Natural killer cell (primary cell): ENCODE measurements around the gene CALU. TPM values are rescaled to one million over a fixed set of nuclear protein-coding genes. Genes with fewer than 3 reads are reported as not detected.

Experiments used
- ATAC-seq, 3 donors: fragments of 150-1000 bp in 2 of 3; fragments of 200-7000 bp in 1 of 3; cut with Tn5 transposase; 1 replicate in 1 of 3; 2 replicates in 2 of 3; pipeline ENCODE4 v1.10.0; 2021; ENCODE audit warnings: mild to moderate bottlenecking in 2 of 3, moderate library complexity in 2 of 3
- DNase-seq, 2 donors: peaks; one replicate each; pipeline versions ENCODE4 v3.0.0 to v3.0.0-alpha.2; 2013 to 2021; ENCODE audit warnings: mixed read lengths in 1 of 2
- H3K27ac ChIP-seq: one replicate; pipeline ENCODE4 v1.5.1; 2013; ENCODE audit warnings: mild to moderate bottlenecking, low read length
- H3K27me3 ChIP-seq: one replicate; pipeline ENCODE4 v1.6.1; 2013; ENCODE audit warnings: low read length; ENCODE audit not compliant: control insufficient read depth, insufficient read depth
- H3K36me3 ChIP-seq: one replicate; pipeline ENCODE4 v1.6.1; 2013; ENCODE audit warnings: low read length; ENCODE audit not compliant: control insufficient read depth, insufficient read depth
- H3K4me1 ChIP-seq: one replicate; pipeline ENCODE4 v1.6.1; 2013; ENCODE audit warnings: low read length; ENCODE audit not compliant: control insufficient read depth, insufficient read depth
- H3K4me3 ChIP-seq: one replicate; pipeline ENCODE4 v1.5.1; 2013; ENCODE audit warnings: low read length
- H3K9me3 ChIP-seq: one replicate; pipeline ENCODE4 v1.6.1; 2013; ENCODE audit warnings: low read length; ENCODE audit not compliant: control insufficient read depth, insufficient read depth
- H3K27ac Mint-ChIP-seq, 2 donors: one replicate each; pipeline ENCODE4 v1.8.0; 2022; ENCODE audit warnings: mild to moderate bottlenecking in 2 of 2, mixed read lengths in 2 of 2, moderate library complexity in 1 of 2
- H3K27me3 Mint-ChIP-seq, 2 donors: one replicate each; pipeline ENCODE4 v1.8.0; 2022; ENCODE audit warnings: low read depth in 2 of 2, mixed read lengths in 2 of 2
- H3K36me3 Mint-ChIP-seq: one replicate; pipeline ENCODE4 v1.8.0; 2022; ENCODE audit warnings: mixed read lengths
- H3K4me1 Mint-ChIP-seq, 2 donors: one replicate each; pipeline ENCODE4 v1.8.0; 2022; ENCODE audit warnings: mixed read lengths in 2 of 2
- H3K4me3 Mint-ChIP-seq: one replicate; pipeline ENCODE4 v1.8.0; 2022; ENCODE audit warnings: mild to moderate bottlenecking, moderate library complexity, mixed read lengths
- H3K9me3 Mint-ChIP-seq, 2 donors: one replicate each; pipeline ENCODE4 v1.8.0; 2022; ENCODE audit warnings: mixed read lengths in 2 of 2
- CTCF ChIP-seq: fragments of 200-600 bp; IDR thresholded peaks from one replicate; pipeline ENCODE4 v1.8.0; 2022; ENCODE audit warnings: antibody characterized with exemption
- WGBS: methylation state at CpG from one replicate; pipeline ENCODE4 v1.1.7; 2013; ENCODE audit warnings: missing lambda C conversion rate; ENCODE audit not compliant: insufficient coverage; 5-methylcytosine and 5-hydroxymethylcytosine counted together
- intact Hi-C: fragments of 100-400 bp; cut with micrococcal nuclease; formaldehyde crosslinking; loops from one replicate; pipeline ENCODE4 v1.14.2; 2022
- total RNA-seq, 4 donors: library from RNA; stranded (reverse); fragments of 120-200 nt in 1 of 4; gene quantifications; one replicate each; pipeline versions ENCODE4 v1.2.3 to v1.2.4, GENCODE V29; 2013 to 2022

The CALU gene
- total RNA-seq, 3 donors from 2014 or later (not counting 1 experiment from before 2014, with no cell fraction given) = 25.9 to 31.7 (median 27.6) TPM

GRCh38 chr7:128745706-128746105, 6.5 kb downstream of the CALU start:
- H3K4me1 Mint-ChIP-seq = peaks cover 33 to 36% of the 10 kb centered on the region in 2 donors
- Histone ChIP-seq H3K27me3 (no peaks in the 10 kb centered on the region), H3K4me3 (no peak overlapping the region), H3K9me3 (no peaks in the 10 kb centered on the region), H3K27ac (no peak overlapping the region), H3K36me3 (peaks cover 21% of the 10 kb centered on the region), H3K4me1 (peaks cover 4% of the 10 kb centered on the region)
- no peaks in the 10 kb centered on the region for H3K27me3 Mint-ChIP-seq
- WGBS = 80% methylated on average over 1 of the region's 1 CpG
- H3K36me3 Mint-ChIP-seq = no peaks in the 10 kb centered on the region
- ATAC-seq (no peak), DNase-seq (no peak)
- H3K27ac Mint-ChIP-seq = no peak overlapping the region
- intact Hi-C loops = no loop called here
- H3K4me3 Mint-ChIP-seq = no peak overlapping the region
- no peak for TF ChIP-seq CTCF
- no peaks in the 10 kb centered on the region for H3K9me3 Mint-ChIP-seq

DNA sequence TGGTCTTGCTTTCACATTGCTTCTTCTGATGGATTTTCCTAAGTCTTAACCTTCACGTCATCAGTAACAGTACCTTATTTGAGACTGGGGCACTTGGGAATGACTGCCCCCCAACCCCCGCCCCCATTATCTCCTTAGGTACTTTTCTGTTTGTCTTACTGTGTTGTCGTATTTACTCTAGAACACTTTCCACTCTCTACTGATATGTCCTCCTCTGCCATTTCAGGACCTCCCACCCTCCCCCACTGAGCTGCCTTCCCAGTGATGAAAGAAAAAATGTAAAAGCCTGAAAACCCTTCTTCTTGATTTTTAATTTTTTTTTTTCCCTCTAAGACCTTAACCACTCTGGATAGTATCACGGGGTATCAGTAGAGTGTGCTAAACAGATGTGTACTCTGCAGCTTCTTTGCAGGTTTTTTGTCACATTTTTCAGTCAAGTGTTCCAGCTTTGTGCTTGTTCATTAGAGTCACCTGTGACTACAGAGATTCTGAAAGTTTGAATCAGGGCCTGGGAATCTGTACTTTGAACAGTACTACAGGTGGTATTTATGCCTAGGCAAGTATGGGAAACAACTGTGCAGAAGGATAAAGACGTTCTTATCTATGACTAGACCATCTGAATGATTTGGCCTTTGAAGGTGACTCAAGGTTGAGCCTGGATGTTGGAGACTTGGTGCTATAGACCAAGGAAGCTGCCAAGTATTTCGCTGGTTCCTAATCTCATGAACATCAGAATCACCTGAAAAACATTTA, 8.3 kb downstream of the CALU start:
- H3K27me3 Mint-ChIP-seq = no peaks in the 10 kb centered on the region
- intact Hi-C loops = no loop called here
- DNase-seq = no peak
- no peak overlapping the region for H3K27ac Mint-ChIP-seq
- WGBS = 96% methylated on average over 6 of the region's 6 CpGs
- TF ChIP-seq CTCF = no peak
- H3K9me3 Mint-ChIP-seq = no peaks in the 10 kb centered on the region
- peaks cover 20 to 26% of the 10 kb centered on the region in 2 donors for H3K4me1 Mint-ChIP-seq
- no peak for ATAC-seq
- H3K27ac ChIP-seq = no peak overlapping the region
- H3K36me3 ChIP-seq = peaks cover 31% of the 10 kb centered on the region
- no peaks in the 10 kb centered on the region for H3K27me3 ChIP-seq
- no peak overlapping the region for H3K4me3 Mint-ChIP-seq
- no peaks in the 10 kb centered on the region for H3K36me3 Mint-ChIP-seq
- H3K4me3 ChIP-seq = no peak overlapping the region
- no peaks in the 10 kb centered on the region for H3K4me1 ChIP-seq
- H3K9me3 ChIP-seq = no peaks in the 10 kb centered on the region

- WGBS = no CpG with 5 or more reads among the region's 1 CpG
- Histone ChIP-seq H3K4me1 (no peaks in the 10 kb centered on the region), H3K27me3 (no peaks in the 10 kb centered on the region), H3K27ac (no peak overlapping the region), H3K4me3 (no peak overlapping the region), H3K36me3 (peaks cover 58% of the 10 kb centered on the region), H3K9me3 (no peaks in the 10 kb centered on the region)
- H3K27ac Mint-ChIP-seq = no peak overlapping the region
- peaks cover 17 to 18% of the 10 kb centered on the region in 2 donors for H3K4me1 Mint-ChIP-seq
- ATAC-seq = no peak
- H3K4me3 Mint-ChIP-seq = no peak overlapping the region
- H3K27me3 Mint-ChIP-seq = no peaks in the 10 kb centered on the region
- no peaks in the 10 kb centered on the region for H3K9me3 Mint-ChIP-seq
- DNase-seq = no peak
- no peak for TF ChIP-seq CTCF
- peaks cover 8% of the 10 kb centered on the region for H3K36me3 Mint-ChIP-seq
- intact Hi-C loops = no loop called here
Measured at GRCh38 chr7:128752251-128752650, 13.1 kb downstream of the CALU start.
